NCI-H2196 (cell line): ENCODE results near the gene ELOB.

Source experiments
- DNase-seq: peaks from one replicate; lab custom pipeline; 2025; ENCODE audit not compliant: unreplicated experiment; lab: John Stamatoyannopoulos, UW

Gene ELOB

GRCh38 chr16:2749936-2750335 lies 27.1 kb downstream of the ELOB start:
- DNase-seq = no peak

GRCh38 chr16:2749476-2749875 lies 27.6 kb downstream of the ELOB start:
- DNase-seq = no peak

GRCh38 chr16:2748757-2749455 lies 28.2 kb downstream of the ELOB start:
- DNase-seq = peak; percentile 91

GRCh38 chr16:2745961-2746360 lies 31.1 kb downstream of the ELOB start:
- DNase-seq = no peak

GRCh38 chr16:2745116-2745890 lies 31.8 kb downstream of the ELOB start:
- no peak for DNase-seq

GRCh38 chr16:2744711-2745110 lies 32.4 kb downstream of the ELOB start:
- DNase-seq = no peak

- DNase-seq = no peak
These were observed 33.9 kb downstream of the ELOB start for GRCh38 chr16:2743007-2743810.

- no peak for DNase-seq
These were observed 34.6 kb downstream of the ELOB start for GRCh38 chr16:2742323-2743006.

- no peak for DNase-seq
These were observed 35.9 kb downstream of the ELOB start for GRCh38 chr16:2741168-2741567.

GRCh38 chr16:2740476-2740875 lies 36.6 kb downstream of the ELOB start:
- no peak for DNase-seq

GRCh38 chr16:2739625-2740430 lies 37.3 kb downstream of the ELOB start:
- DNase-seq = no peak

- DNase-seq = no peak
These were observed 38.5 kb downstream of the ELOB start for GRCh38 chr16:2738615-2739014.

GRCh38 chr16:2737895-2738418 lies 39.1 kb downstream of the ELOB start:
- DNase-seq = no peak

- DNase-seq = no peak
These were observed 39.9 kb downstream of the ELOB start for GRCh38 chr16:2737238-2737605.

GRCh38 chr16:2736476-2737237 lies 40.4 kb downstream of the ELOB start:
- DNase-seq = no peak

- DNase-seq = no peak
These were observed 42.1 kb downstream of the ELOB start for GRCh38 chr16:2734844-2735515.

GRCh38 chr16:2728034-2728433 lies 49.0 kb downstream of the ELOB start:
- no peak for DNase-seq

- DNase-seq = no peak
These were observed 50.2 kb downstream of the ELOB start for GRCh38 chr16:2726923-2727322.

GRCh38 chr16:2724816-2725348 lies 52.2 kb downstream of the ELOB start:
- DNase-seq = no peak
